K562 (cell line): ENCODE measurements around the gene ESPL1. TPM values are rescaled to one million over a fixed set of nuclear protein-coding genes. Genes with fewer than 3 reads are reported as not detected.

Experiments used
- HDAC1 ChIP-seq, 2 experiments: fragments of 450-650 bp; IDR thresholded peaks; 2 replicates each; pipeline ENCODE4 v1.6.1; 2016 to 2017; ENCODE audit warnings: inconsistent platforms in 1 of 2, mild to moderate bottlenecking in 1 of 2, moderate library complexity in 1 of 2
- HDGF ChIP-seq: fragments of 450-650 bp; IDR thresholded peaks from 2 replicates; pipeline ENCODE4 v1.6.1; 2016
- RAD21 ChIP-seq, 2 experiments: fragments of 250-450 bp in 1 of 2; fragments of 450-650 bp in 1 of 2; sonication (Bioruptor Pico) in 1 of 2; formaldehyde crosslinking in 1 of 2; IDR thresholded peaks in 1 of 2; conservative IDR thresholded peaks in 1 of 2; 2 replicates each; pipeline versions ENCODE4 v1.4.0 to v1.8.0; 2020 to 2022; ENCODE audit warnings: mild to moderate bottlenecking in 2 of 2, moderate library complexity in 1 of 2
- ZNF384 ChIP-seq: IDR thresholded peaks from 2 replicates; pipeline ENCODE4 v1.6.1; 2012; ENCODE audit warnings: low read depth, low read length, improper control_type of control experiment
- polyA plus RNA-seq, 8 experiments: library from polyadenylated mRNA; depleted of rRNA in 4 of 8; stranded (reverse) in 5 of 8; unstranded in 3 of 8; fragments of >200 nt; fragmentation: Nextera tagmentation in 2 of 8; fragmentation: Illumina TruSeq in 1 of 8; extraction: Ambion mirVana in 2 of 8; extraction: Trizol in 1 of 8; gene quantifications; 2 replicates each; pipeline versions ENCODE4 v1.2.1 to v1.2.3, GENCODE V29; 2011 to 2014; ENCODE audit warnings: inconsistent platforms in 1 of 8, missing spikeins in 1 of 8
- total RNA-seq, 7 experiments: library from RNA; depleted of rRNA in 6 of 7; stranded (reverse); fragments of >200 nt in 6 of 7; fragmentation: Illumina TruSeq in 2 of 7; extraction: Trizol in 2 of 7; gene quantifications; 2 replicates each; pipeline versions ENCODE4 v1.2.1 to v1.2.3, GENCODE V29; 2011 to 2021; ENCODE audit warnings: low replicate concordance in 1 of 7
- TF ChIP-seq, protein P1 (sequence below): fragments of 450-650 bp; IDR thresholded peaks from 2 replicates; pipeline ENCODE4 v1.6.1; 2018; ENCODE audit warnings: mild to moderate bottlenecking, low read depth; ENCODE audit not compliant: partially characterized antibody
- TF ChIP-seq, protein P2 (sequence below), 3 experiments: IDR thresholded peaks in 2 of 3; conservative IDR thresholded peaks in 1 of 3; 2 replicates each; pipeline ENCODE4 v1.5.1; 2011 to 2012; ENCODE audit warnings: low read length in 3 of 3, mild to moderate bottlenecking in 3 of 3, control low read depth in 2 of 3, improper control_type of control experiment in 1 of 3, inconsistent platforms in 1 of 3, low read depth in 1 of 3, mixed read lengths in 1 of 3, moderate library complexity in 1 of 3; ENCODE audit not compliant: insufficient read depth in 2 of 3

The ESPL1 gene
- total and polyA plus RNA-seq, 9 of the 15 experiments (the other 6 are each of a cell fraction or from before 2014, with no cell fraction given), result 1.2 to 55.0 (median 18.7) TPM

DNA sequence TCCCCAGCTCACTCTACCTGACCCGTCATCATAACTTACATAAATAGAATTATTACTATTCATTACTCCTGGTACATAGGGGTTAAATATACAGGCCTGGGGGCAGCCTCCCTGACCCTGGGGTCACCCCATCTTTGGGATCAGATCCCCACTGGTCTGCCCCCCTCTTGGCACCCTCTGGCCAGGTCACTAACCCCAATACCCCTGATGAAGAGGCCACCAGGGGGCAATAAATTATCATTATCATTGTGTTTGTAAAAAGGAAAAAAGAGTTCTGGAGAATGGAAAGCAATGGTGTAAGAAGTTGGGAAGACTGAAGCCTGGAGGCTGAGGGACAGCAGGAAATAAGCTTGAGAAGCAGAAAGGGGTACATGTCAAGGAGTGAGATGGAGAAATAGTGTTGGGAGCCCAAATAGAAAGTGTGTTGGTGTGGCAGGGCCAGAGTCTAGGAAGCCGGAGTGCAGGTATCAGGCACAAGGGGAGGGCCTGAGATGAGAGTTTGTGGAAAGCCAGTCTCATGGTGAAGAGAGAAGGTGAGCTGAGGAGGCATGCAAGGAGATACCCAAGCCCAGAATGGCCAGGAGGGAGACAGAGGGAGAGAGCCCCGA is 59.4 kb downstream of the ESPL1 start (continued):
- TF ChIP-seq, protein P1, sequence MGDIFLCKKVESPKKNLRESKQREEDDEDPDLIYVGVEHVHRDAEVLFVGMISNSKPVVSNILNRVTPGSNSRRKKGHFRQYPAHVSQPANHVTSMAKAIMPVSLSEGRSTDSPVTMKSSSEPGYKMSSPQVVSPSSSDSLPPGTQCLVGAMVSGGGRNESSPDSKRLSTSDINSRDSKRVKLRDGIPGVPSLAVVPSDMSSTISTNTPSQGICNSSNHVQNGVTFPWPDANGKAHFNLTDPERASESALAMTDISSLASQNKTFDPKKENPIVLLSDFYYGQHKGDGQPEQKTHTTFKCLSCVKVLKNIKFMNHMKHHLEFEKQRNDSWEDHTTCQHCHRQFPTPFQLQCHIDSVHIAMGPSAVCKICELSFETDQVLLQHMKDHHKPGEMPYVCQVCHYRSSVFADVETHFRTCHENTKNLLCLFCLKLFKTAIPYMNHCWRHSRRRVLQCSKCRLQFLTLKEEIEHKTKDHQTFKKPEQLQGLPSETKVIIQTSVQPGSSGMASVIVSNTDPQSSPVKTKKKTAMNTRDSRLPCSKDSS, result no peak
- TF ChIP-seq ZNF384 (no peak), HDAC1 (IDR thresholded peaks at IDR 0.05) (peak in 1 of 2 experiments; percentile 15; a peak in 1 of 4 replicates), HDGF (peak; percentile 64; the same call in 1 of the 2 replicates), RAD21 (CRISPR knock-in tag; conservative IDR thresholded peaks at IDR 0.05 in 1 of 2, IDR thresholded peaks at IDR 0.05 in 1 of 2) (peak; percentile 49 to 59)
- TF ChIP-seq, protein P2, sequence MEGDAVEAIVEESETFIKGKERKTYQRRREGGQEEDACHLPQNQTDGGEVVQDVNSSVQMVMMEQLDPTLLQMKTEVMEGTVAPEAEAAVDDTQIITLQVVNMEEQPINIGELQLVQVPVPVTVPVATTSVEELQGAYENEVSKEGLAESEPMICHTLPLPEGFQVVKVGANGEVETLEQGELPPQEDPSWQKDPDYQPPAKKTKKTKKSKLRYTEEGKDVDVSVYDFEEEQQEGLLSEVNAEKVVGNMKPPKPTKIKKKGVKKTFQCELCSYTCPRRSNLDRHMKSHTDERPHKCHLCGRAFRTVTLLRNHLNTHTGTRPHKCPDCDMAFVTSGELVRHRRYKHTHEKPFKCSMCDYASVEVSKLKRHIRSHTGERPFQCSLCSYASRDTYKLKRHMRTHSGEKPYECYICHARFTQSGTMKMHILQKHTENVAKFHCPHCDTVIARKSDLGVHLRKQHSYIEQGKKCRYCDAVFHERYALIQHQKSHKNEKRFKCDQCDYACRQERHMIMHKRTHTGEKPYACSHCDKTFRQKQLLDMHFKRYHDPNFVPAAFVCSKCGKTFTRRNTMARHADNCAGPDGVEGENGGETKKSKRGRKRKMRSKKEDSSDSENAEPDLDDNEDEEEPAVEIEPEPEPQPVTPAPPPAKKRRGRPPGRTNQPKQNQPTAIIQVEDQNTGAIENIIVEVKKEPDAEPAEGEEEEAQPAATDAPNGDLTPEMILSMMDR (IDR thresholded peaks at IDR 0.05 in 2 of 3, conservative IDR thresholded peaks at IDR 0.05 in 1 of 3; ENCODE audit: insufficient read depth in 2 of 3, low read depth in 1 of 3, low read length in 3 of 3), result peak; percentile 40 to 64 (median 55); a peak in 5 of 6 replicates
